ENCODE data around the gene CNPY3. TPM values are rescaled to one million over a fixed set of nuclear protein-coding genes. Genes with fewer than 3 reads are reported as not detected.
A peak's percentile ranks its signal among the peaks of the same experiment; 100 is the strongest.

CNPY3 gene
- total and polyA plus RNA-seq, 12 donors, result 21.1 to 59.7 (median 41.3) TPM

- intact Hi-C loops (cut with DNase I), result no loop called here
- no peak for DNase-seq
- Histone ChIP-seq H3K9me3 (replicated peaks in 1 of 3) (no peaks in the 10 kb centered on the region), H3K4me3 (no peak overlapping the region), H3K27me3 (no peaks in the 10 kb centered on the region), H3K27ac (no peak overlapping the region), H3K4me1 (replicated peaks in 1 of 2) (peaks cover 32 to 47% of the 10 kb centered on the region in 2 donors), H3K36me3 (replicated peaks in 1 of 2) (no peaks in the 10 kb centered on the region)
- 83 to 89% (median 84%) methylated on average over 5 of the region's 5 CpGs for WGBS, 4 donors
- TF ChIP-seq POLR2A (IDR thresholded peaks at IDR 0.05), result no peak
- no peak for TF ChIP-seq CTCF (IDR thresholded peaks at IDR 0.05)
Measured at GRCh38 chr6:42981836-42982235, 52.6 kb downstream of the CNPY3 start.

GRCh38 chr6:42984001-42984923 is 55.0 kb downstream of the CNPY3 start, which contains the start of gene PPP2R5D:
TSS of gene PPP2R5D (plus strand) at chr6:42984570. CDS start at chr6:42984678, 108 bp downstream.
- peak; percentile 96 to 100 (median 99) for DNase-seq
- H3K27ac ChIP-seq, result peak within 1 kb of the TSS; percentile 66 to 88 (median 79)
- intact Hi-C loops (cut with DNase I), result no loop called here
- no peaks in the 10 kb centered on the region for H3K27me3 ChIP-seq
- TF ChIP-seq POLR2A (IDR thresholded peaks at IDR 0.05), result peak; percentile 77 to 97
- peak in 4 of 6 experiments; percentile 10 to 37 (median 26) for TF ChIP-seq CTCF (IDR thresholded peaks at IDR 0.05)
- no peaks in the 10 kb centered on the region for H3K9me3 ChIP-seq (replicated peaks in 1 of 3)
- H3K4me1 ChIP-seq (replicated peaks in 1 of 2), result peaks cover 26 to 33% of the 10 kb centered on the region in 2 donors
- peak within 1 kb of the TSS; percentile 43 to 92 (median 60) for H3K4me3 ChIP-seq
- 0 to 1% (median 0%) methylated on average over 17 to 59 of the region's 59 CpGs for WGBS, 4 donors
- no peaks in the 10 kb centered on the region for H3K36me3 ChIP-seq (replicated peaks in 1 of 2)

GRCh38 chr6:42984924-42985475 is 55.7 kb downstream of the CNPY3 start:
- no peak for TF ChIP-seq POLR2A (IDR thresholded peaks at IDR 0.05)
- no peak for TF ChIP-seq CTCF (IDR thresholded peaks at IDR 0.05)
- Histone ChIP-seq H3K27me3 (no peaks in the 10 kb centered on the region), H3K4me3 (peak overlapping the region; percentile 35 to 92 (median 58)), H3K27ac (peak overlapping the region in 4 of 5 donors; percentile 63 to 88 (median 82)), H3K4me1 (replicated peaks in 1 of 2) (peaks cover 19 to 27% of the 10 kb centered on the region in 2 donors), H3K36me3 (replicated peaks in 1 of 2) (peaks cover 0 to 7% of the 10 kb centered on the region in 2 donors), H3K9me3 (replicated peaks in 1 of 3) (no peaks in the 10 kb centered on the region)
- peak in 2 of 7 donors; percentile 11 to 24 for DNase-seq
- WGBS, 4 donors, result 9 to 12% (median 9%) methylated on average over 11 to 13 of the region's 13 CpGs
- intact Hi-C loops (cut with DNase I), result no loop called here

Measured in adrenal gland (tissue), 12 donors.